ENCODE results near the gene PDZRN3.

GRCh38 chr3:73509816-73510215, 114.9 kb downstream of the PDZRN3 start:
- TF ChIP-seq EZH2 (IDR thresholded peaks at IDR 0.05; ENCODE audit: low read depth) = no peak
- TF ChIP-seq, protein P1, sequence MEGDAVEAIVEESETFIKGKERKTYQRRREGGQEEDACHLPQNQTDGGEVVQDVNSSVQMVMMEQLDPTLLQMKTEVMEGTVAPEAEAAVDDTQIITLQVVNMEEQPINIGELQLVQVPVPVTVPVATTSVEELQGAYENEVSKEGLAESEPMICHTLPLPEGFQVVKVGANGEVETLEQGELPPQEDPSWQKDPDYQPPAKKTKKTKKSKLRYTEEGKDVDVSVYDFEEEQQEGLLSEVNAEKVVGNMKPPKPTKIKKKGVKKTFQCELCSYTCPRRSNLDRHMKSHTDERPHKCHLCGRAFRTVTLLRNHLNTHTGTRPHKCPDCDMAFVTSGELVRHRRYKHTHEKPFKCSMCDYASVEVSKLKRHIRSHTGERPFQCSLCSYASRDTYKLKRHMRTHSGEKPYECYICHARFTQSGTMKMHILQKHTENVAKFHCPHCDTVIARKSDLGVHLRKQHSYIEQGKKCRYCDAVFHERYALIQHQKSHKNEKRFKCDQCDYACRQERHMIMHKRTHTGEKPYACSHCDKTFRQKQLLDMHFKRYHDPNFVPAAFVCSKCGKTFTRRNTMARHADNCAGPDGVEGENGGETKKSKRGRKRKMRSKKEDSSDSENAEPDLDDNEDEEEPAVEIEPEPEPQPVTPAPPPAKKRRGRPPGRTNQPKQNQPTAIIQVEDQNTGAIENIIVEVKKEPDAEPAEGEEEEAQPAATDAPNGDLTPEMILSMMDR (conservative IDR thresholded peaks at IDR 0.05) = no peak

All from PC-9 (cell line).